ENCODE data around the gene NTSR1. TPM values are rescaled to one million over a fixed set of nuclear protein-coding genes. Genes with fewer than 3 reads are reported as not detected.

NTSR1 gene
- total and polyA plus RNA-seq, 2 of the 8 experiments (the other 6 are each of a cell fraction or from before 2014, with no cell fraction given) = 0.53 to 0.89 TPM

DNA sequence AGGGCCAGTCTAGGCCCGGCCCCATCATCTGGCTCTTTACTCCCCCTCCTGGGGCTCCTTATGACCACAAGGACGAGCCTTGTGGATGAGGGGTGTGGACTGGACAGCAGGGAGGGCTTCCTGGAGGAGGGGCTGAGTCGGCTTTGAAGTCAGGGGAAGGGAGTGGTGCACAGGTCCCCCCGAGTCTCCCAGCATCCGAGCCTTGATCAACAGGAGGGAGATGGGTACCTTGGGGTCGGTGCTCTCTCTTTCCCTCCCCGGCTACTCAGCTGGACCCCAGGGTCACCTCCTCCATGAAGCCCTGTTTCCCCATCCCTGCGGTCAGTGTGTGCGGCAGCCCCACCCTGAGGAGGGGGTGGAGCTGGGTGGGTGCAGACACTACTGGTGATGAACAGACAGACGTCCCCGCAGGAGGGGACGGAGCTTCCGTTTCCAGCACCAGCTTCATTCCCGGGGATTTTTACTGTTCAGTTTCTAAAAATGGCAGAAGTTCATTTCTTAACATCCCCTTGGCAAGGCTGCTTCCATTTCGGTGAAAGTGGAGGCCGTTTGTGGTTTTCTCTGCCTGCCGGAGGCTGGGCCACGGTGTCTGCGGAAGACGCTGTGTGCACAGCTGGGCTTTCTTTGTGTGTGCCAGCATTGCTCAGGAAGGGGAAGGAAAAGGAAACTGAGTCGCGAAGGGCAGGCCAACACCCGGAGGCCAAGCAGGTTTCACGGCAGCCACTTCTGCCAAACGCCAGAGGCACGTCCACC is 19.6 kb downstream of the NTSR1 start (continued):
- TF ChIP-seq CTBP2 (IDR thresholded peaks at IDR 0.05; ENCODE audit: borderline replicate concordance, insufficient read depth, insufficient read length, low read length) = no peak
- no peak for TF ChIP-seq YY1 (IDR thresholded peaks at IDR 0.05; ENCODE audit: low read depth, low read length)
- no peak for TF ChIP-seq RFX5 (IDR thresholded peaks at IDR 0.05; ENCODE audit: borderline replicate concordance, low read depth, low read length)
- no peak for TF ChIP-seq HDAC2 (IDR thresholded peaks at IDR 0.05; ENCODE audit: borderline replicate concordance in 1 of 2, low read depth in 2 of 2, low read length in 2 of 2)
- no peak for TF ChIP-seq BCL11A (IDR thresholded peaks at IDR 0.05; ENCODE audit: low read depth in 2 of 2, low read length in 2 of 2)
- no peak for TF ChIP-seq TCF12 (IDR thresholded peaks at IDR 0.05; ENCODE audit: low read depth, low read length)
- TF ChIP-seq KDM5A (IDR thresholded peaks at IDR 0.05; ENCODE audit: low read length) = no peak
- TF ChIP-seq POU5F1 (IDR thresholded peaks at IDR 0.05; ENCODE audit: low read depth, low read length) = no peak
- no peak for TF ChIP-seq TEAD4 (IDR thresholded peaks at IDR 0.05; ENCODE audit: low read depth, low read length)
- no peak for TF ChIP-seq SP1 (IDR thresholded peaks at IDR 0.05; ENCODE audit: low read depth, low read length)
- TF ChIP-seq SIRT6 (IDR thresholded peaks at IDR 0.05; ENCODE audit: low read length) = no peak
- no peak for TF ChIP-seq FOSL1 (IDR thresholded peaks at IDR 0.05; ENCODE audit: insufficient read depth, low read depth, low read length)
- TF ChIP-seq CBX8 (IDR thresholded peaks at IDR 0.05; ENCODE audit: borderline replicate concordance, low read depth, low read length) = no peak
